HepG2 (cell line): ENCODE results near the gene PSENEN. TPM values are rescaled to one million over a fixed set of nuclear protein-coding genes. Genes with fewer than 3 reads are reported as not detected.

ENCODE experiments used
- CREM ChIP-seq, 2 experiments: sonication (generic) in 1 of 2; formaldehyde crosslinking in 1 of 2; IDR thresholded peaks; 2 replicates each; pipeline versions ENCODE4 v1.4.0 to v1.6.1; 2016 to 2020; ENCODE audit warnings: antibody characterized with exemption in 1 of 2, mild to moderate bottlenecking in 1 of 2, missing genetic modification reagents in 1 of 2
- FOSL2 ChIP-seq: sonication (generic); formaldehyde crosslinking; IDR thresholded peaks from 2 replicates; pipeline ENCODE4 v1.4.0; 2020; ENCODE audit warnings: missing genetic modification reagents
- HDAC1 ChIP-seq: sonication (generic); formaldehyde crosslinking; IDR thresholded peaks from 2 replicates; pipeline ENCODE4 v1.5.1; 2020; ENCODE audit warnings: mild to moderate bottlenecking, missing genetic modification reagents
- MED1 ChIP-seq: sonication (generic); formaldehyde crosslinking; IDR thresholded peaks from 2 replicates; pipeline ENCODE4 v1.4.0; 2020; ENCODE audit warnings: missing genetic modification reagents
- NR2C2 ChIP-seq: sonication (generic); formaldehyde crosslinking; IDR thresholded peaks from 2 replicates; pipeline ENCODE4 v1.4.0; 2020; ENCODE audit warnings: missing genetic modification reagents, mild to moderate bottlenecking, moderate library complexity, borderline replicate concordance
- PHF8 ChIP-seq: sonication (generic); formaldehyde crosslinking; IDR thresholded peaks from 2 replicates; pipeline ENCODE4 v1.5.0; 2020; ENCODE audit warnings: missing genetic modification reagents
- RXRA ChIP-seq: sonication (generic); formaldehyde crosslinking; IDR thresholded peaks from 2 replicates; pipeline ENCODE4 v1.5.1; 2020; ENCODE audit warnings: missing genetic modification reagents
- SMARCC2 ChIP-seq: fragments of 450-650 bp; IDR thresholded peaks from 2 replicates; pipeline ENCODE4 v1.6.1; 2017; ENCODE audit warnings: antibody characterized with exemption, mild to moderate bottlenecking
- SP1 ChIP-seq, 2 experiments: fragments of 450-650 bp in 1 of 2; sonication (generic) in 1 of 2; formaldehyde crosslinking in 1 of 2; IDR thresholded peaks; 2 replicates each; pipeline versions ENCODE4 v1.4.0 to v1.6.1; 2016 to 2020; ENCODE audit warnings: missing genetic modification reagents in 1 of 2
- THAP11 ChIP-seq: IDR thresholded peaks from 2 replicates; pipeline ENCODE4 v1.6.1; 2016; ENCODE audit warnings: missing biosample characterization, missing genetic modification reagents
- TP53 ChIP-seq: sonication (generic); formaldehyde crosslinking; conservative IDR thresholded peaks from 2 replicates; pipeline ENCODE4 v1.4.0; 2020; ENCODE audit warnings: missing genetic modification reagents
- ZBTB42 ChIP-seq: sonication (generic); formaldehyde crosslinking; IDR thresholded peaks from 2 replicates; pipeline ENCODE4 v1.5.0; 2020; ENCODE audit warnings: mild to moderate bottlenecking, missing genetic modification reagents
- ZBTB7B ChIP-seq: sonication (generic); formaldehyde crosslinking; IDR thresholded peaks from 2 replicates; pipeline ENCODE4 v1.4.0; 2020; ENCODE audit warnings: missing genetic modification reagents
- ZFP36L1 ChIP-seq: sonication (generic); formaldehyde crosslinking; IDR thresholded peaks from 2 replicates; pipeline ENCODE4 v1.8.0; 2022; ENCODE audit warnings: mild to moderate bottlenecking, missing genetic modification reagents, moderate library complexity
- ZNF101 ChIP-seq: sonication (generic); formaldehyde crosslinking; IDR thresholded peaks from 2 replicates; pipeline ENCODE4 v1.4.0; 2020; ENCODE audit warnings: mild to moderate bottlenecking, low read depth, missing genetic modification reagents, borderline replicate concordance
- ZNF430 ChIP-seq: sonication (generic); formaldehyde crosslinking; IDR thresholded peaks from 2 replicates; pipeline ENCODE4 v1.9.0; 2021; ENCODE audit warnings: mild to moderate bottlenecking, missing genetic modification reagents
- ZNF570 ChIP-seq: sonication (generic); formaldehyde crosslinking; IDR thresholded peaks from 2 replicates; pipeline ENCODE4 v1.4.0; 2020; ENCODE audit warnings: mild to moderate bottlenecking, missing genetic modification reagents, borderline replicate concordance
- ZNF674 ChIP-seq: sonication (generic); formaldehyde crosslinking; IDR thresholded peaks from 2 replicates; pipeline ENCODE4 v1.5.0; 2020; ENCODE audit warnings: low read depth, mild to moderate bottlenecking, missing genetic modification reagents
- ZSCAN9 ChIP-seq: IDR thresholded peaks from 2 replicates; pipeline ENCODE4 v1.6.1; 2016; ENCODE audit warnings: borderline replicate concordance
- polyA plus RNA-seq, 8 experiments: library from polyadenylated mRNA; depleted of rRNA in 3 of 8; stranded (reverse) in 7 of 8; unstranded in 1 of 8; fragments of >200 nt; fragmentation: Illumina TruSeq in 4 of 8; extraction: Trizol in 4 of 8; gene quantifications; 2 replicates each; pipeline versions ENCODE4 v1.2.1 to v1.2.3, GENCODE V29; 2011 to 2016; ENCODE audit warnings: low read depth in 4 of 8, missing spikeins in 1 of 8, mixed read lengths in 1 of 8; ENCODE audit not compliant: insufficient read depth in 1 of 8
- total RNA-seq, 5 experiments: library from RNA; depleted of rRNA; stranded (reverse); fragments of >200 nt; fragmentation: Illumina TruSeq; extraction: Trizol; gene quantifications; 2 replicates each; pipeline ENCODE4 v1.2.3, GENCODE V29; 2016; ENCODE audit warnings: low read depth in 1 of 5
- TF ChIP-seq, protein P1 (sequence below): sonication (generic); formaldehyde crosslinking; IDR thresholded peaks from 2 replicates; pipeline ENCODE4 v1.5.0; 2020; ENCODE audit warnings: missing genetic modification reagents
- TF ChIP-seq, protein P2 (sequence below): sonication (generic); formaldehyde crosslinking; conservative IDR thresholded peaks from 2 replicates; pipeline ENCODE4 v1.4.0; 2020; ENCODE audit warnings: mild to moderate bottlenecking, missing genetic modification reagents, moderate library complexity
- TF ChIP-seq, protein P3 (sequence below): sonication (generic); formaldehyde crosslinking; conservative IDR thresholded peaks from 2 replicates; pipeline ENCODE4 v1.8.0; 2022; ENCODE audit warnings: mild to moderate bottlenecking, moderate library complexity, missing genetic modification reagents

PSENEN gene
- total and polyA plus RNA-seq, 2 of the 13 experiments (the other 11 are each of a cell fraction or from before 2014, with no cell fraction given), result 16.9 to 34.2 TPM

DNA sequence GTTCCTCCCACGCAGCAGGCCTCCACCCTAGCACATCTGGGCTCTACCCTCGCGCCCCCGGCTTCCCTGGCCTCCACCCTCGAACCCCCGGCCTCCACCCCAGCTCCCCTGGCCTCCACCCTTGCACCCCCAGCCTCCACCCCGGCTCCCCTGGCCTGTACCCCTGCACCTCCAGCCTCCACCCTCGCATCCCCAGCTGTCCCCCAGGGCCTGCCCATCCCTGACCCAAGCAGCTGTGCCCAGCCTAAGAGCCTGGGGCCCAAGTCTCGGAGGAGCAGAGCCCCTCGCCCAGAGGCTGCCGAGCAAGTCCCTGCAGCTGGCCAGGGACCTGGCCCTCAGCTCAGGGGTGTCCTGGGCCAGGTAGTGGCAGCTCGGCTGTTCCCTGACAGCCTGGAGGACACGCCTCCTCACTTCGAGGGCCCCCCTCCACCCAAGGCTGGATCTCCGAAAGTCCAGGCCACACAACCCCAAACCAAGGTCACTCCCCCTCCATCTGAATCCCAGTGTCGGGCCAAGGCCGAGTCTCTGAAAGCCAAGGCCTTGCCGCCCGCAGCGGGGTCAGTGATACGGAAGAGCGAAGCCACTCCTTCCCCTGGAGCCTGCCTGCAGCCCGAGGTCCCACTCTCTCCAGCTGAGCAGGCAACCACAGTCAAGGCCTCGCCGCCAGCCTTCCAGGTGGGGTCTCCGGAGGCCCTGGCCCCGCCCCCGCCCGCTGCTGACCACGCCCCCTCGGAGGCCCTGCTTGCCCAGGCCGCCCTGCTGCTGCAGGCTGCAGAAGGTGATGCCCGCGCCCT lies 22.0 kb downstream of the PSENEN start (continued):
- TF ChIP-seq ZFP36L1 (CRISPR knock-in tag), result no peak
- TF ChIP-seq PHF8, result peak; percentile 46
- TF ChIP-seq HDAC1, result 0 out of 2 replicates have a peak, but pooled peaks have one; percentile 38
- peak; percentile 25; the same call in 1 of the 2 replicates for TF ChIP-seq ZSCAN9 (CRISPR knock-in tag)
- no peak for TF ChIP-seq TP53 (CRISPR knock-in tag)
- TF ChIP-seq, protein P1, sequence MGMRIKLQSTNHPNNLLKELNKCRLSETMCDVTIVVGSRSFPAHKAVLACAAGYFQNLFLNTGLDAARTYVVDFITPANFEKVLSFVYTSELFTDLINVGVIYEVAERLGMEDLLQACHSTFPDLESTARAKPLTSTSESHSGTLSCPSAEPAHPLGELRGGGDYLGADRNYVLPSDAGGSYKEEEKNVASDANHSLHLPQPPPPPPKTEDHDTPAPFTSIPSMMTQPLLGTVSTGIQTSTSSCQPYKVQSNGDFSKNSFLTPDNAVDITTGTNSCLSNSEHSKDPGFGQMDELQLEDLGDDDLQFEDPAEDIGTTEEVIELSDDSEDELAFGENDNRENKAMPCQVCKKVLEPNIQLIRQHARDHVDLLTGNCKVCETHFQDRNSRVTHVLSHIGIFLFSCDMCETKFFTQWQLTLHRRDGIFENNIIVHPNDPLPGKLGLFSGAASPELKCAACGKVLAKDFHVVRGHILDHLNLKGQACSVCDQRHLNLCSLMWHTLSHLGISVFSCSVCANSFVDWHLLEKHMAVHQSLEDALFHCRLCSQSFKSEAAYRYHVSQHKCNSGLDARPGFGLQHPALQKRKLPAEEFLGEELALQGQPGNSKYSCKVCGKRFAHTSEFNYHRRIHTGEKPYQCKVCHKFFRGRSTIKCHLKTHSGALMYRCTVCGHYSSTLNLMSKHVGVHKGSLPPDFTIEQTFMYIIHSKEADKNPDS (CRISPR knock-in tag), result no peak
- TF ChIP-seq, protein P2, sequence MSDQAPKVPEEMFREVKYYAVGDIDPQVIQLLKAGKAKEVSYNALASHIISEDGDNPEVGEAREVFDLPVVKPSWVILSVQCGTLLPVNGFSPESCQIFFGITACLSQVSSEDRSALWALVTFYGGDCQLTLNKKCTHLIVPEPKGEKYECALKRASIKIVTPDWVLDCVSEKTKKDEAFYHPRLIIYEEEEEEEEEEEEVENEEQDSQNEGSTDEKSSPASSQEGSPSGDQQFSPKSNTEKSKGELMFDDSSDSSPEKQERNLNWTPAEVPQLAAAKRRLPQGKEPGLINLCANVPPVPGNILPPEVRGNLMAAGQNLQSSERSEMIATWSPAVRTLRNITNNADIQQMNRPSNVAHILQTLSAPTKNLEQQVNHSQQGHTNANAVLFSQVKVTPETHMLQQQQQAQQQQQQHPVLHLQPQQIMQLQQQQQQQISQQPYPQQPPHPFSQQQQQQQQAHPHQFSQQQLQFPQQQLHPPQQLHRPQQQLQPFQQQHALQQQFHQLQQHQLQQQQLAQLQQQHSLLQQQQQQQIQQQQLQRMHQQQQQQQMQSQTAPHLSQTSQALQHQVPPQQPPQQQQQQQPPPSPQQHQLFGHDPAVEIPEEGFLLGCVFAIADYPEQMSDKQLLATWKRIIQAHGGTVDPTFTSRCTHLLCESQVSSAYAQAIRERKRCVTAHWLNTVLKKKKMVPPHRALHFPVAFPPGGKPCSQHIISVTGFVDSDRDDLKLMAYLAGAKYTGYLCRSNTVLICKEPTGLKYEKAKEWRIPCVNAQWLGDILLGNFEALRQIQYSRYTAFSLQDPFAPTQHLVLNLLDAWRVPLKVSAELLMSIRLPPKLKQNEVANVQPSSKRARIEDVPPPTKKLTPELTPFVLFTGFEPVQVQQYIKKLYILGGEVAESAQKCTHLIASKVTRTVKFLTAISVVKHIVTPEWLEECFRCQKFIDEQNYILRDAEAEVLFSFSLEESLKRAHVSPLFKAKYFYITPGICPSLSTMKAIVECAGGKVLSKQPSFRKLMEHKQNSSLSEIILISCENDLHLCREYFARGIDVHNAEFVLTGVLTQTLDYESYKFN (CRISPR knock-in tag), result peak; percentile 66
- TF ChIP-seq RXRA (CRISPR knock-in tag), result peak; percentile 56; the same call in 1 of the 2 replicates
- TF ChIP-seq CREM (IDR thresholded peaks at IDR 0.05), result no peak
- no peak for TF ChIP-seq CREM (CRISPR knock-in tag; IDR thresholded peaks at IDR 0.05)
- TF ChIP-seq ZNF101 (CRISPR knock-in tag), result no peak
- TF ChIP-seq NR2C2, result 0 out of 2 replicates have a peak, but pooled peaks have one; percentile 22
- TF ChIP-seq ZNF570 (CRISPR knock-in tag), result no peak
- TF ChIP-seq ZBTB42 (CRISPR knock-in tag), result no peak
- TF ChIP-seq THAP11 (CRISPR knock-in tag), result peak; percentile 56
- TF ChIP-seq SMARCC2, result no peak
- no peak for TF ChIP-seq SP1 (IDR thresholded peaks at IDR 0.05)
- TF ChIP-seq SP1 (CRISPR knock-in tag; IDR thresholded peaks at IDR 0.05), result no peak
- TF ChIP-seq FOSL2 (CRISPR knock-in tag), result peak; percentile 9; the same call in 1 of the 2 replicates
- TF ChIP-seq ZNF430 (CRISPR knock-in tag), result no peak
- TF ChIP-seq ZNF674 (CRISPR knock-in tag), result no peak
- TF ChIP-seq, protein P3, sequence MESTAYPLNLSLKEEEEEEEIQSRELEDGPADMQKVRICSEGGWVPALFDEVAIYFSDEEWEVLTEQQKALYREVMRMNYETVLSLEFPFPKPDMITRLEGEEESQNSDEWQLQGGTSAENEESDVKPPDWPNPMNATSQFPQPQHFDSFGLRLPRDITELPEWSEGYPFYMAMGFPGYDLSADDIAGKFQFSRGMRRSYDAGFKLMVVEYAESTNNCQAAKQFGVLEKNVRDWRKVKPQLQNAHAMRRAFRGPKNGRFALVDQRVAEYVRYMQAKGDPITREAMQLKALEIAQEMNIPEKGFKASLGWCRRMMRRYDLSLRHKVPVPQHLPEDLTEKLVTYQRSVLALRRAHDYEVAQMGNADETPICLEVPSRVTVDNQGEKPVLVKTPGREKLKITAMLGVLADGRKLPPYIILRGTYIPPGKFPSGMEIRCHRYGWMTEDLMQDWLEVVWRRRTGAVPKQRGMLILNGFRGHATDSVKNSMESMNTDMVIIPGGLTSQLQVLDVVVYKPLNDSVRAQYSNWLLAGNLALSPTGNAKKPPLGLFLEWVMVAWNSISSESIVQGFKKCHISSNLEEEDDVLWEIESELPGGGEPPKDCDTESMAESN (CRISPR knock-in tag), result no peak
- peak; percentile 61; the same call in 1 of the 2 replicates for TF ChIP-seq ZBTB7B (CRISPR knock-in tag)
- peak; percentile 20; the same call in 1 of the 2 replicates for TF ChIP-seq MED1 (CRISPR knock-in tag)
